IPS-NIHi7 (cell line): ENCODE results near the gene SLC13A1.
"Not testable (repeated sequence)": the region's sequence is repeated elsewhere in the genome, so short reads cannot be mapped to it uniquely, and the experiment has no call there.

Experiments
- DNase-seq: peaks from one replicate; pipeline ENCODE4 v3.0.0; 2012; ENCODE audit warnings: mixed read lengths; ENCODE audit errors: extremely low spot score

SLC13A1 gene

DNA sequence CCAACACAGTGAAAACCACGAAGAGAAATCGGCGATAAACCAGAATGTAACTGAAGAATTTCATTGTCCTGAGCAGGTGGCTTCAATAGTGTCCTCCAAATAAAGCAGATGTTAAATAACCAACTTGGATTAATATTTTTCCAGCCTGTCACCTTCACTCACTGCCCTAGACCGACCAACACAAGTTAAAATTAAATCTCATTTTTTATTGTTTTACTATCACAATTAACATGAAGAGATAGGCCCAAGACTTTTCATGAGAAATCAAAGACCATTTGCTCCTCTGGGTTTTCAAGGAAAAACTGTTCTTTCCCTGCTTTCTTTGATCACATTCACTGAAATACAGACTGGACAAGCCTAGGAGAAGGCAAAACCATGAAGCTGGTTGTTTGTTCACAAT, at the start of gene SLC13A1:
TSS of gene SLC13A1 (minus strand) at position 87 of the 400 bp plus-strand sequence. CDS start at position 64, 23 bp downstream.
- no peak for DNase-seq

- no peak for DNase-seq
Measured at GRCh38 chr7:123244768-123245167, 45.0 kb upstream of the SLC13A1 start.

- DNase-seq: no peak
Measured at GRCh38 chr7:123242467-123243092, 42.8 kb upstream of the SLC13A1 start.

DNA sequence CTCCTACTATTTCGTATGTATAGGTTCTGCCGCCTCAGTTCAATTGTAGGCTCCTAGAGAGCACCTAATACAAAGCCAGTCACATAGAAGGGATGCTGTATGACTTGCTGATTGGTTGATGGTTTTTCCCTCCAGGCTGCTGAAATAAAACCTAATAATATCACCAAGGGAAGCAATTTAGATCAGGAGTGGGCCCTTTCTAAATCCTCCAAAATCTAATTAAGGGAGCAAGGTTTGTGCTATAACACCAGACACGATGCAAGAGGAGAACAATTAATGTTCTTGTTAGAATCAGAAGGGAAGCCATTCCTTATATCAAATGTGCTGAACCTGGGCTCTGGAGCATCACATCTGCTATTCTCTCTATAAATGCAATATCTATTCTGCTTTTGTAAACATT, 42.0 kb upstream of the SLC13A1 start:
- DNase-seq: no peak

DNA sequence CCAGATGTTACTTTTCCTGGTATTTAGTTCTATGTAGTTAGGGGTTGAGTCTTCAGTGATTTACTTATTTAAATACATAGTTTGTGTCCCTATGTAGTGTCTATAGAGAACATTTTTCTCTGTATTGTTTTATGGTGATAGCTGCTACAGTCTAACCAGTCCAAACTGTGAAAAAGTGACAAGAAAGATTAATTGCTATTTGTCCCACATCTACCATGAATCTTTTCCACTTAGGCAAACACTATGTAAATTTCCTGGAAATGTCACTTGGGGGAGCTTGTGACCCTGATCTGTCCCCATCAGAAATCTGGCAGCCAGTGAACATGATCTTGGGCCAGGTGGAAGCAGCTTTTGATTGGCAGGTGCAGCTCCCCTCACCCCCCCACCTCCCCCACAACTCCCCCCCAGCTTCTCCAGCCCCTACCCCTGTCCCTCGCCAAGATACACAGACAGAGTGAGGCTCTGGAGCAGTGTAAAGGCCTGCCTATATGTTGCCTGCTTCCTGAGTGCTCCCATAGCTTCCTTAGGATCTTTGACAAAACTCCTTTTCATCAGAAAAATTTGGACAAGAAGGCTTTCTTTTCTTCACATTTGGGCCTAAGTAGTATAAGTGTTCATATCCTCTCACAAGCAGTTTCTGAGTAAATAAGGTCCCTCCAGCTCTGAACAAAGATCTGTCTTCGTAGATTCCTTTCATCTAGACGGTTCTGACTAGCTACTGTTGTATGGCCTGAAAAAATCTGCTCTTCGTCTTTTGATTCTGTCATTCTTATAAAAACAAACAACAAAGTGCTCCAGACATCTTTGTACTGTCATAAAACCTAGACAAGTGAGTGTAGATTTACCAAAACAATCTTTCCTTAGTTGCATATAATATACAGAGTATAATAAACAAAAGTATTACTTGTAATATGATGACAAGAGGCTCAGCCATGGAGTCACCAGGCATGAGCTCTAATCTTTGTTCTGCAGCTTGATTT, 31.5 kb upstream of the SLC13A1 start:
- DNase-seq: no peak

- no peak for DNase-seq
Measured at GRCh38 chr7:123230603-123231002, 30.8 kb upstream of the SLC13A1 start.

DNA sequence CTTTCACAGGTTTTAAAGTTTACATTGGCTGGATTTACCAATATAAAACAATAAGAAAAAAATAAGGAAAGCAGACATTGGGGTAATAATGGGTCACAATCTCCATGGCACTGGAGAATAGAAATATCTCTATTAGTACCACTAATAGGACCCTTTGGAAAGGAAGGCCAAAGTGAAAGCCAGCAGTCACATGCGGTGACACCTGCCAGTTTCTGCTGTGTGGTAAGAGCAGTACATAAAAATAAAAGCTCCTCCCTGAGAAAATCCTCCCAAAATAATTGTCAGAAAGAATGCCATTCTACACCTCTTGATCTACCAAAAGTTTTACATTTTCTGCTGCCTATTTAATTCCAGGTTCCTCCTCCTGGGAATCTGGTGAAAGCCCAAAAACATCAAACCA, 30.4 kb upstream of the SLC13A1 start:
- no peak for DNase-seq

GRCh38 chr7:123229426-123229825, 29.7 kb upstream of the SLC13A1 start:
- no peak for DNase-seq

- DNase-seq: not testable (repeated sequence)
Measured at GRCh38 chr7:123227666-123228065, 27.9 kb upstream of the SLC13A1 start.

DNA sequence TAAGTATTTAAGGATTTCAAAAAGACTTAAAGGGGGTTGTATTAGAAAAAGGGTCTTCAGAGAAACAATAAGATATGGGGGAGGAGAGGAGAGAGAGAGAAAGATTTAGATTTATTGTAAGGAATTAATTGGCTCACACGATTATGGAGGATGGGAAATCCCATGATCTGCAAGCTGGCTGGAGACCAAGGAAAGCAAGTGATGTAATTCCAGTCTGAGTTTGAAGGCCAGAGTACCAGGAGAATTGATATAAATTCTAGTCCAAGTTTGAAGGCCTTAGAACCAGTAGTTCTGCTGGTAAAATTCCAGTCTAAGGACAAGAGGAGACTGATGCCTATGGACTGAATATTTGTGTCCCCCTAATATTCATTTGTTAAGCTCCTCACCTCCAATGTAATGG, 20.6 kb upstream of the SLC13A1 start:
- DNase-seq: no peak

- DNase-seq: no peak
Measured at GRCh38 chr7:123218866-123219265, 19.1 kb upstream of the SLC13A1 start.

- DNase-seq: no peak
Measured at GRCh38 chr7:123216825-123217224, 17.1 kb upstream of the SLC13A1 start.

GRCh38 chr7:123215350-123215749, 15.6 kb upstream of the SLC13A1 start:
- DNase-seq: no peak

DNA sequence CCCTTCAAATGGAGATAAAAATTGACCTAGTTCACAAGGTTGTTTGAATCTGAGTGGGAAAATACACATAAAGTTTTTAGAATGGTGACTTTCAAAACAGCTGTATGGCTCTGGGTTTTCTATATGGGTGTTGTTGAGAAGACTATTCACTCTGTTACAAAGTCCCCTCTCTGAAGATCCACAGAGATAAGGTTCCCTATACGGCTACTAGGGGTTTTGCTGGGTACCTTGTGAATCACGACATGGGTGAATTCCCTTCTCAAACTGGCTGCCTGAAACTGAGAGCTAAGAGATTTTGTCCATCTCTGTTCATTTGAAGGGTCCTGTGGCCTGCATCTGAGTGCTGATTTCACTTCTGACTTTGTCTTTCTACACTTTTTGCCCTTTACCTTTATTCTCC, 11.8 kb upstream of the SLC13A1 start:
- no peak for DNase-seq

DNA sequence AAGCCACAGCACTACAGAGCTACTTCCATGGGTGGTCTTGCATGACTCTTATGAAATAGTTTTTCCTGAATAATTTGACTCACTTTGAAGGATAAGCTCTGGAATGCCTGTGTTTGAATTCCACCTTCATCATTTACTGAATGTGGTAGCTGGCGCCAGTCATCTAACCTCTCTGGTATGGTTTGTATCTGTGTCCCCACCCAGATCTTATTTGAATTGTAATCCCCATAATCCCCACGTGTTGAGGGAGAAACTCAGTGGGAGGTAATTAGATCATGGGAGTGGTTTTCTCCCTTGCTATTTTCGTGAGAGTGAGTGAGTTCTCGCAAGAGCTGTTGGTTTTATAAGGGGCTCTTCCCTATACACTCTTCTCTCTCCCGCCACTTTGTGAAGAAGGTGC, 11.2 kb upstream of the SLC13A1 start:
- DNase-seq: no peak

GRCh38 chr7:123209786-123210185, 10.0 kb upstream of the SLC13A1 start:
- no peak for DNase-seq

DNA sequence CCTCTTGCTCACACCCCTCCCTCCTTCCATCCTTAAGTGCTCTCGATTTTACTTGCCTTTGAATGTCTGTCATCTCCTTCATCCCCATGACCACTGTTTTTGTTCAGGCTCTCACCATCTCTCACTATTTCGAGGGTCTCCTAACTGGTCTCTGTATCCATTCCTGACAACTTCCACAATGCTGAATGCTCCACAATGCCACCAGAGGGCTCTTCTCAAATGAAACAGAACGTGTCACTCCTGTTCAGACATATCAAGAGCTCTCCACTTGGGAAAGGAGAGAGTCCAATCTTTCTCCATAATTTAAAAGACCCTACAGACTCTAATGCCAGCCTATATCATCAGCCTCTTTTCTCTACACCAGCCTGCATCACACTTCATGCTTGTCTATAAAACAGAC, 9.0 kb upstream of the SLC13A1 start:
- DNase-seq: peak; percentile 35

DNA sequence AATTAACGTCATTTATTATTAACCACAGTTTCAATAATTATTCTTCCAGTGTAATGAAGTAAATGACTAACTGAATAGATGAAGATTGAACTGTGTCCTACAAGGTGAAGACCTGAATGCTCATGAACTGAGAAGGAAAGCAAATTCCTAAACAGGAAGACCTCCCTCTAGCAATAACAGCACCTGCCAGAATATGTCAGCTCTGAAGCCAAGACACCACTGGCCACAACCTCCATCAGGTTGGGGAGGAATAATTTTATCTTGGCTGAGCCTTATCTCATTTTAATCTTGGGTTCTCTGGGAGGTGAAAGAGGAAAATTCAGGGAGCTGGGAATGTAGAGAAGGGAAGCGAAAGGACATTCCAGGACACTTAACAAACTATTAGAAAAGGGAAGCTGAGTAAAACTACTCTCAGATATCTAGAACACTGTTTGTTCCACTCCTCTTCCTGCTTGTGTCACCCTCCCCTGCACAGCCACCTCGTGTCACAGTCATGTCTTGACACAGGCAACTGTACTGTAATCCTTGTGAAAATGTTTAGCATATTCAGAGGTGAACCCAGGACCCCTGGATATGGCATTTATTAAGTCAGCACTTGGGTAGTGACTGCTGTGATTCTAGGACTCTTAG, 4.6 kb upstream of the SLC13A1 start:
- DNase-seq: no peak

GRCh38 chr7:123201901-123202300, 2.1 kb upstream of the SLC13A1 start:
- DNase-seq: no peak

DNA sequence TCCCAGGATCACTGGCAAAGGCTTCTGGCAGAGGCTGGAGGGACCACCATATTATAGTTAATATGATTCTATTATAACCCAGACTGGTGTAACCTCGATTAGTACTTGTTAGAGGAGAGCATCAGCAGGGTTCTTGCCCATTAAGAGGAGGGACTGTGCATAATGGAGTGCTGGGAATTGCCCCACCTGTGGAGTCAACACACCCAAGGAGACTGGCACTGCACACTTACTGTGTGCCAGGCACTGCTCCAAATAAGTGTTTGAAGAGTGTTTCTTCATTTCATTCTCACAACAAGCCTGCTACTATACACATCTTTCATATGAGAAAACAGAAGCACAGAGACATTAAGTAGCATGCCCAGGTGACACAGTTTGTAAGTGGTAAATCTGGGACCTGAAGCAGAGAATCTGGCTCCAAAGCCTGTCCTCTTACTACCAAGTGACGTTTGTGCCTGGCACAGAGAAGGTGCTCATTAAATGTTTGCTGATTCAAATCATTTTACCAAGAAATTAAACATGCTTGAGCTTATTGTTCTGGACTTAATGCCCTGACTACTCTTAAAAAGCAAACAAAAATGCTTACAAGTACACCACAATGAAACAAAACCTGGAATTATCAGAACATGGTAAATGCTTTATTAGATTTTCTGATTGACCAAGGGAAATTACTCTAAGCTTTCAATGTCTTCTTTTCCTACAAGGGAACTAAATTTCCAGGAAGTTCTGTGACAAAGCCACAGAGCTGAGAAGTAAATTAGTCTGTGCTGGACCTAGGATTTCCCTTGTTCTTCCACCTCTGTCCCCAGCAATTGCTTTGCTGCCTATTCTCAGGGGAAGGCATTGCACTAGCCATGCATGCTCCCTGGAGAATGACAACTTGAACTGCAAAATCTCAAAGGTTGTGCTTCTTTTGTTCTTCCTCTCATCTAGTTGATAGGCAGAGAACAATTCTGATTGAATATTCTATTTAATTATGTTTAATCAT, 809 bp downstream of the SLC13A1 start:
- no peak for DNase-seq

GRCh38 chr7:123198111-123198510, 1.7 kb downstream of the SLC13A1 start:
- no peak for DNase-seq
